ENCODE results near the gene POLR1B. TPM values are rescaled to one million over a fixed set of nuclear protein-coding genes. Genes with fewer than 3 reads are reported as not detected.

Gene POLR1B
- polyA plus RNA-seq, 1 of the 3 experiments (the other 2 are of a cell fraction), result 13.4 TPM

DNA sequence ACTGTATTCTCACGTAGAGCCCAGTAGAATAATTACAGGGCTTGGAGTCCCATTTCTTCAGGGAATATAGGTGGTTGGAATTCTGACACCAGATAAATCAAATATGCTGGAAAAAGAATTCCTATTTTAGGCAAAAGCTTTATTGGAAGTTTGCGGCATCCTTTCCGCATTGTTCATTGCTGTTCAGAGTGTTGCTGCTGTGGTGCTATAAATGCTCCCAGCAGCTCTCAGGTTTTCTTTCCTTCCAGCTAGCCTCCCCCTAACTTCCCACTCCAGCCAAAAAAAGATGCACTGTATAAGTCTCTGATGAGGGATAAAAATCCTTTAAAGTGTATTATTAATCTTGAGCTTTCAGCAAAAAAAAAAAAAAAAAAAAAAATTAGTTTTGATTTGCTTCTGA lies 25.5 kb upstream of the POLR1B start:
- H2AFZ ChIP-seq (ENCODE audit: low read depth), result no peak overlapping the region
- CTCF ChIA-PET, result interaction anchor here (0.9 to 1.4 kb wide), 4 partner anchors 16 to 67 kb away, joined by 3 to 4 read pairs (median 3); no protein-coding TSS in a partner anchor
- peaks cover 44 to 73% of the 10 kb centered on the region in 2 experiments for H3K36me3 ChIP-seq (replicated peaks in 1 of 2; ENCODE audit: control insufficient read depth in 1 of 2, insufficient read depth in 2 of 2, low read length in 1 of 2)
- no peak overlapping the region for H3K4me2 ChIP-seq
- H3K9me2 ChIP-seq, result 0 out of 2 replicates have a peak, but pooled peaks cover 4% of the 10 kb centered on the region
- H3K79me2 ChIP-seq (ENCODE audit: insufficient read depth), result peaks cover 29% of the 10 kb centered on the region; the same call in 1 of the 2 replicates
- H3K9me3 ChIP-seq, result peaks cover 9% of the 10 kb centered on the region; the same call in 1 of the 2 replicates
- H3K4me3 ChIP-seq (ENCODE audit: low read depth in 2 of 2, low read length in 1 of 2), result no peak overlapping the region
- no peak overlapping the region for H3K27ac ChIP-seq (ENCODE audit: low read depth in 2 of 2, low read length in 1 of 2)
- 100% methylated on average over 3 of the region's 3 CpGs for WGBS (ENCODE audit: low lambda C conversion rate)
- peaks cover 10% of the 10 kb centered on the region for H3F3A ChIP-seq (replicated peaks; ENCODE audit: insufficient read depth)
- H4K20me1 ChIP-seq (ENCODE audit: insufficient read depth), result no peaks in the 10 kb centered on the region
- TF ChIP-seq USF2 (IDR thresholded peaks at IDR 0.05; ENCODE audit: borderline replicate concordance, low read depth, low read length) (no peak), NRF1 (IDR thresholded peaks at IDR 0.05; ENCODE audit: low read depth, low read length) (no peak), RAD21 (IDR thresholded peaks at IDR 0.05; ENCODE audit: low read length) (no peak), RXRA (IDR thresholded peaks at IDR 0.05; ENCODE audit: borderline replicate concordance, low read depth) (no peak), TEAD4 (IDR thresholded peaks at IDR 0.05; ENCODE audit: borderline replicate concordance, insufficient read depth) (no peak), SMC3 (IDR thresholded peaks at IDR 0.05; ENCODE audit: low read depth, low read length) (no peak), FOSL2 (IDR thresholded peaks at IDR 0.05; ENCODE audit: borderline replicate concordance, low read depth) (no peak), MXI1 (IDR thresholded peaks at IDR 0.05; ENCODE audit: low read depth, low read length) (no peak), NFIC (IDR thresholded peaks at IDR 0.05; ENCODE audit: borderline replicate concordance) (no peak), JUND (IDR thresholded peaks at IDR 0.05) (no peak), TCF12 (IDR thresholded peaks at IDR 0.05) (no peak), FOXJ3 (CRISPR knock-in tag; IDR thresholded peaks at IDR 0.05) (no peak), RFX5 (IDR thresholded peaks at IDR 0.05; ENCODE audit: low read length) (no peak), ELF1 (IDR thresholded peaks at IDR 0.05) (no peak), MEF2A (IDR thresholded peaks at IDR 0.05; ENCODE audit: borderline replicate concordance, low read depth) (no peak), GATA2 (CRISPR knock-in tag; IDR thresholded peaks at IDR 0.05) (no peak), GABPA (IDR thresholded peaks at IDR 0.05; ENCODE audit: low read depth) (no peak), RCOR1 (IDR thresholded peaks at IDR 0.05; ENCODE audit: low read length) (no peak)
- no peak overlapping the region for H3K9ac ChIP-seq
- no peak for DNase-seq
- no peaks in the 10 kb centered on the region for H3K27me3 ChIP-seq (ENCODE audit: insufficient read depth)
- H3K4me1 ChIP-seq (ENCODE audit: control insufficient read depth in 1 of 2, insufficient read depth in 2 of 2, low read depth in 1 of 2, low read length in 1 of 2), result no peaks in the 10 kb centered on the region
- POLR2A ChIA-PET, result no interaction called here

DNA sequence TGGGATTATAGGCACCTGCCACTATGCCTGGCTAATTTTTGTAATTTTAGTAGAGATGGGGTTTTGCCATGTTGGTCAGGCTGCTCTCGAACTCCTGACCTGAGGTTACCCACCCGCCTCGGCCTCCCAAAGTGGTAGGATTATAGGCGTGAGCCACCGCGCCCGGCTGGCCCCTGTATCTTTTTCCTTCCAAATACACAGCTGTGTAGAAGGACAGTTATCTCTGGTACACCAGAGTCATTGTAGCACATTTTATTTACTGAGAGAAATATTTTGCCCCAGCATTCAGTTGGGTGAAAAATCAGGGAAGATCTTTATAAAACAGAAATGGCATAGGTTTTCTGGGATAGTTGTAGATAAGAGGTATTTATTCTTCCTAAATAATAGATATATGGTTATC lies 23.5 kb upstream of the POLR1B start:
- H3K4me2 ChIP-seq, result no peak overlapping the region
- 97% methylated on average over 7 of the region's 7 CpGs for WGBS (ENCODE audit: low lambda C conversion rate)
- H3K27me3 ChIP-seq (ENCODE audit: insufficient read depth), result no peaks in the 10 kb centered on the region
- H3K9me3 ChIP-seq, result 0 out of 2 replicates have a peak, but pooled peaks cover 9% of the 10 kb centered on the region
- peaks cover 42 to 64% of the 10 kb centered on the region in 2 experiments for H3K36me3 ChIP-seq (replicated peaks in 1 of 2; ENCODE audit: control insufficient read depth in 1 of 2, insufficient read depth in 2 of 2, low read length in 1 of 2)
- H4K20me1 ChIP-seq (ENCODE audit: insufficient read depth), result no peaks in the 10 kb centered on the region
- no peaks in the 10 kb centered on the region for H3K4me1 ChIP-seq (ENCODE audit: control insufficient read depth in 1 of 2, insufficient read depth in 2 of 2, low read depth in 1 of 2, low read length in 1 of 2)
- no peak overlapping the region for H2AFZ ChIP-seq (ENCODE audit: low read depth)
- CTCF ChIA-PET, result no interaction called here
- H3K79me2 ChIP-seq (ENCODE audit: insufficient read depth), result peaks cover 20% of the 10 kb centered on the region
- H3K9ac ChIP-seq, result no peak overlapping the region
- DNase-seq, result no peak
- H3K27ac ChIP-seq (ENCODE audit: low read depth in 2 of 2, low read length in 1 of 2), result no peak overlapping the region
- POLR2A ChIA-PET, result no interaction called here
- H3K4me3 ChIP-seq (ENCODE audit: low read depth in 2 of 2, low read length in 1 of 2), result no peak overlapping the region
- H3F3A ChIP-seq (replicated peaks; ENCODE audit: insufficient read depth), result peaks cover 6% of the 10 kb centered on the region
- no peaks in the 10 kb centered on the region for H3K9me2 ChIP-seq
- no peak for TF ChIP-seq FOSL2 (IDR thresholded peaks at IDR 0.05; ENCODE audit: borderline replicate concordance, low read depth)
- TF ChIP-seq MAX (IDR thresholded peaks at IDR 0.05; ENCODE audit: low read depth), result no peak
- TF ChIP-seq REST (IDR thresholded peaks at IDR 0.05; ENCODE audit: low read depth, low read length), result no peak
- TF ChIP-seq, protein P1, sequence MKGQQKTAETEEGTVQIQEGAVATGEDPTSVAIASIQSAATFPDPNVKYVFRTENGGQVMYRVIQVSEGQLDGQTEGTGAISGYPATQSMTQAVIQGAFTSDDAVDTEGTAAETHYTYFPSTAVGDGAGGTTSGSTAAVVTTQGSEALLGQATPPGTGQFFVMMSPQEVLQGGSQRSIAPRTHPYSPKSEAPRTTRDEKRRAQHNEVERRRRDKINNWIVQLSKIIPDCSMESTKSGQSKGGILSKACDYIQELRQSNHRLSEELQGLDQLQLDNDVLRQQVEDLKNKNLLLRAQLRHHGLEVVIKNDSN (IDR thresholded peaks at IDR 0.05; ENCODE audit: borderline replicate concordance, low read depth), result no peak
- TF ChIP-seq MEF2A (IDR thresholded peaks at IDR 0.05; ENCODE audit: borderline replicate concordance, low read depth), result no peak
- TF ChIP-seq, protein P2, sequence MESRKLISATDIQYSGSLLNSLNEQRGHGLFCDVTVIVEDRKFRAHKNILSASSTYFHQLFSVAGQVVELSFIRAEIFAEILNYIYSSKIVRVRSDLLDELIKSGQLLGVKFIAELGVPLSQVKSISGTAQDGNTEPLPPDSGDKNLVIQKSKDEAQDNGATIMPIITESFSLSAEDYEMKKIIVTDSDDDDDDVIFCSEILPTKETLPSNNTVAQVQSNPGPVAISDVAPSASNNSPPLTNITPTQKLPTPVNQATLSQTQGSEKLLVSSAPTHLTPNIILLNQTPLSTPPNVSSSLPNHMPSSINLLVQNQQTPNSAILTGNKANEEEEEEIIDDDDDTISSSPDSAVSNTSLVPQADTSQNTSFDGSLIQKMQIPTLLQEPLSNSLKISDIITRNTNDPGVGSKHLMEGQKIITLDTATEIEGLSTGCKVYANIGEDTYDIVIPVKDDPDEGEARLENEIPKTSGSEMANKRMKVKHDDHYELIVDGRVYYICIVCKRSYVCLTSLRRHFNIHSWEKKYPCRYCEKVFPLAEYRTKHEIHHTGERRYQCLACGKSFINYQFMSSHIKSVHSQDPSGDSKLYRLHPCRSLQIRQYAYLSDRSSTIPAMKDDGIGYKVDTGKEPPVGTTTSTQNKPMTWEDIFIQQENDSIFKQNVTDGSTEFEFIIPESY (IDR thresholded peaks at IDR 0.05; ENCODE audit: borderline replicate concordance, low read depth), result no peak
- no peak for TF ChIP-seq FOXM1 (IDR thresholded peaks at IDR 0.05; ENCODE audit: low read depth)
